Endothelial cell of umbilical vein (primary cell): Measurements from ENCODE around the gene TTLL11. TPM values are rescaled to one million over a fixed set of nuclear protein-coding genes. Genes with fewer than 3 reads are reported as not detected.

Source experiments
- BruUV-seq: library from RNA; stranded (reverse); fragments of 400-500 nt; replicated peaks from 2 replicates; lab custom pipeline; 2021; lab: Mats Ljungman, UMichigan
- CTCF ChIA-PET: fragments of 300-600, 350-600 bp; sonication (Branson Sonifier 250); formaldehyde crosslinking; loops from one replicate; lab custom pipeline; 2021; ENCODE audit warnings: antibody characterized with exemption, inconsistent platforms; lab: Charles Lee
- POLR2A ChIA-PET: fragments of 300-600, 350-600 bp; sonication (Branson Sonifier 250); formaldehyde crosslinking; loops from one replicate; lab custom pipeline; 2021; ENCODE audit warnings: antibody characterized with exemption, inconsistent platforms; lab: Charles Lee
- DNase-seq: peaks from one replicate; pipeline ENCODE4 v3.0.0-alpha.2; 2011; ENCODE audit warnings: low read depth, low spot score
- FAIRE-seq: peaks from 2 replicates; lab custom pipeline; 2011; peaks lifted over from hg19 to GRCh38; lab: Jason Lieb, UNC
- H2AFZ ChIP-seq: 2 replicates; pipeline ENCODE4 v1.6.0; 2012; ENCODE audit warnings: low read depth, low read length, control low read depth, inconsistent platforms
- H3K27ac ChIP-seq: 2 replicates; pipeline ENCODE4 v1.5.1; 2011; ENCODE audit warnings: low read depth, mild to moderate bottlenecking, control low read depth, low read length, moderate library complexity; ENCODE audit not compliant: insufficient read depth
- H3K27me3 ChIP-seq, 2 experiments: 2 replicates each; pipeline versions ENCODE4 v1.6.0 to v1.6.1; 2011; ENCODE audit warnings: low read length in 2 of 2, mixed read lengths in 1 of 2; ENCODE audit not compliant: control insufficient read depth in 2 of 2, insufficient read depth in 2 of 2
- H3K36me3 ChIP-seq, 2 experiments: 2 replicates in 1 of 2; 3 replicates in 1 of 2; pipeline ENCODE4 v1.5.1; 2011; ENCODE audit warnings: low read length in 2 of 2, mild to moderate bottlenecking in 1 of 2, moderate library complexity in 1 of 2; ENCODE audit not compliant: control insufficient read depth in 2 of 2, insufficient read depth in 2 of 2; ENCODE audit errors: extremely low read depth in 1 of 2
- H3K4me1 ChIP-seq: 3 replicates; pipeline ENCODE4 v1.5.1; 2011; ENCODE audit warnings: mild to moderate bottlenecking, low read length; ENCODE audit not compliant: control insufficient read depth, insufficient read depth; ENCODE audit errors: extremely low read depth
- H3K4me2 ChIP-seq: 2 replicates; pipeline ENCODE4 v1.6.1; 2011; ENCODE audit warnings: low read length, control low read depth, mixed read lengths; ENCODE audit not compliant: insufficient read depth
- H3K4me3 ChIP-seq, 3 experiments: fragments of 200-600 bp in 1 of 3; sonication (generic), shearing (Covaris generic) in 1 of 3; replicated peaks in 1 of 3; 2 replicates each; pipeline ENCODE4 v1.5.1; 2011 to 2016; ENCODE audit warnings: control low read depth in 3 of 3, low read length in 3 of 3, mild to moderate bottlenecking in 2 of 3, inconsistent platforms in 1 of 3, low read depth in 1 of 3, moderate library complexity in 1 of 3; ENCODE audit not compliant: insufficient read depth in 1 of 3
- H3K79me2 ChIP-seq: 2 replicates; pipeline ENCODE4 v1.6.0; 2012; ENCODE audit warnings: low read length, inconsistent platforms; ENCODE audit not compliant: control insufficient read depth, insufficient read depth
- H3K9ac ChIP-seq: replicated peaks from 2 replicates; pipeline ENCODE3; 2011; ENCODE audit warnings: low read length, control low read depth; ENCODE audit not compliant: insufficient read depth; ENCODE audit errors: extremely low read depth
- H3K9me1 ChIP-seq: replicated peaks from 3 replicates; pipeline ENCODE4 v1.6.0; 2011; ENCODE audit warnings: mild to moderate bottlenecking, low read length; ENCODE audit not compliant: control insufficient read depth, insufficient read depth; ENCODE audit errors: extremely low read depth
- H3K9me3 ChIP-seq: replicated peaks from 2 replicates; pipeline ENCODE4 v1.5.1; 2012; ENCODE audit warnings: low read length, inconsistent platforms; ENCODE audit not compliant: control insufficient read depth, insufficient read depth
- H4K20me1 ChIP-seq: replicated peaks from 2 replicates; pipeline ENCODE3; 2011; ENCODE audit warnings: mild to moderate bottlenecking, low read length; ENCODE audit not compliant: control insufficient read depth, insufficient read depth; ENCODE audit errors: extremely low read depth
- CTCF ChIP-seq, 2 donors: IDR thresholded peaks; 1 replicate in 1 of 2; 2 replicates in 1 of 2; pipeline ENCODE4 v1.5.1; 2011; ENCODE audit warnings: low read length in 2 of 2, mild to moderate bottlenecking in 2 of 2, moderate library complexity in 2 of 2, control low read depth in 1 of 2, inconsistent platforms in 1 of 2, low read depth in 1 of 2; ENCODE audit not compliant: insufficient read depth in 1 of 2; ENCODE audit errors: extremely low read depth in 1 of 2
- EZH2 ChIP-seq: IDR thresholded peaks from 2 replicates; pipeline ENCODE4 v1.6.1; 2012; ENCODE audit warnings: borderline replicate concordance, low read depth, mild to moderate bottlenecking, moderate library complexity, low read length, inconsistent platforms; ENCODE audit not compliant: severe bottlenecking
- FOS ChIP-seq: IDR thresholded peaks from 2 replicates; pipeline ENCODE4 v1.6.1; 2011; ENCODE audit warnings: mild to moderate bottlenecking, low read length, moderate library complexity, borderline replicate concordance; ENCODE audit not compliant: insufficient read depth
- GATA2 ChIP-seq: IDR thresholded peaks from 2 replicates; pipeline ENCODE4 v1.7.0; 2011; ENCODE audit warnings: low read depth, mild to moderate bottlenecking, moderate library complexity, mixed read lengths, low read length; ENCODE audit not compliant: insufficient read length, insufficient read depth
- JUN ChIP-seq: IDR thresholded peaks from 2 replicates; pipeline ENCODE4 v1.6.1; 2011; ENCODE audit warnings: borderline replicate concordance, low read depth; ENCODE audit not compliant: insufficient read length, insufficient read depth
- MYC ChIP-seq: IDR thresholded peaks from one replicate; pipeline ENCODE4 v1.6.1; 2011; ENCODE audit warnings: mild to moderate bottlenecking, low read depth, low read length
- POLR2A ChIP-seq: IDR thresholded peaks from 2 replicates; pipeline ENCODE4 v1.6.1; 2012; ENCODE audit warnings: low read depth, mild to moderate bottlenecking, control low read depth, low read length
- POLR2AphosphoS5 ChIP-seq: IDR thresholded peaks from 2 replicates; pipeline ENCODE4 v1.6.1; 2012; ENCODE audit warnings: low read depth, mild to moderate bottlenecking, control low read depth, low read length, moderate library complexity; ENCODE audit not compliant: insufficient read depth
- dilution Hi-C: fragments of 300-500 bp; cut with MboI; formaldehyde crosslinking; loops from one replicate; pipeline ENCODE4 v1.15.0; 2019; ENCODE audit warnings: low sequenced_read_pairs; ENCODE audit not compliant: extremely low pct_ligation_motif_present
- intact Hi-C: fragments of 100-400 bp; cut with micrococcal nuclease; formaldehyde crosslinking; loops from one replicate; pipeline ENCODE4 v1.10.0; 2022
- polyA plus RNA-seq, 4 experiments: library from polyadenylated mRNA; depleted of rRNA in 3 of 4; stranded (reverse) in 3 of 4; unstranded in 1 of 4; fragments of >200 nt; gene quantifications; 2 replicates each; pipeline versions ENCODE4 v1.2.1 to v1.2.3, GENCODE V29; 2011 to 2012; ENCODE audit warnings: missing spikeins in 1 of 4
- total RNA-seq: library from RNA; stranded (reverse); gene quantifications from 2 replicates; pipeline ENCODE4 v1.2.3, GENCODE V29; 2021
- TF ChIP-seq, protein P1 (sequence below): IDR thresholded peaks from 2 replicates; pipeline ENCODE4 v1.6.1; 2011; ENCODE audit not compliant: insufficient read depth, insufficient read length

The TTLL11 gene
- total and polyA plus RNA-seq, 2 donors (not counting 3 experiments of a cell fraction or from before 2014, with no cell fraction given), result 4.9 to 5.1 TPM

DNA sequence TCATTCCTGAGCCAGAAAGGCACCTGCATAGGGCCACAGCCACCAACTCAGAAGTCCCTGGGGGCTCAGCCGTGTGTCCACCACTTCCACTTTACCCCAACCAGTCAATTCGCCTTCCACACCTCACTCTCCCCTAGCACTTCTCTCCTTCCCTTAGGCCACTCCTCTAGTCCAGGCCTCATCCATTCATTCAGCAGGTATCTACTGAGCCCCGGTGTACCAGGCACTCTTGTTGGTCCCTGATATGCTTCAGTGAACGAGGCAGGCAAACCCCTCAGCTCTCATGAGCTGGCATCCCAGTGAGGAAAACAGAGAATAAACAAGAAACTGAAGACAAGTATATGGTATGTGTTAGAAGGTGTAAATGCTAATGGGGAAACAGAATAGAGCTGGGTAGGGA lies 37.7 kb upstream of the TTLL11 start:
- Histone ChIP-seq H3K4me1 (peaks cover 36% of the 10 kb centered on the region), H3K27ac (no peak overlapping the region), H3K36me3 (no peaks in the 10 kb centered on the region), H3K9me3 (no peaks in the 10 kb centered on the region), H3K27me3 (no peaks in the 10 kb centered on the region), H3K9me1 (no peaks in the 10 kb centered on the region), H3K79me2 (no peaks in the 10 kb centered on the region), H4K20me1 (no peaks in the 10 kb centered on the region), H3K4me3 (no peak overlapping the region), H3K9ac (no peak overlapping the region), H3K4me2 (no peak overlapping the region), H2AFZ (no peak overlapping the region)
- no peak for FAIRE-seq
- ChIA-PET POLR2A (no interaction called here), CTCF (interaction anchor here (1.0 to 6.1 kb wide), 3 partner anchors 14 to 219 kb away, joined by 4 to 73 read pairs (median 47); no protein-coding TSS in a partner anchor)
- BruUV-seq, result no TSS peak
- dilution Hi-C loops, result no loop called here
- intact Hi-C loops, result no loop called here
- no peak for DNase-seq
- TF ChIP-seq JUN, result no peak
- TF ChIP-seq FOS, result no peak
- TF ChIP-seq GATA2, result no peak
- TF ChIP-seq MYC, result no peak
- no peak for TF ChIP-seq POLR2A
- TF ChIP-seq CTCF (IDR thresholded peaks at IDR 0.05; ENCODE audit: extremely low read depth in 1 of 2, insufficient read depth in 1 of 2, low read depth in 1 of 2, low read length in 2 of 2), result no peak
- TF ChIP-seq EZH2, result no peak
- TF ChIP-seq, protein P1, sequence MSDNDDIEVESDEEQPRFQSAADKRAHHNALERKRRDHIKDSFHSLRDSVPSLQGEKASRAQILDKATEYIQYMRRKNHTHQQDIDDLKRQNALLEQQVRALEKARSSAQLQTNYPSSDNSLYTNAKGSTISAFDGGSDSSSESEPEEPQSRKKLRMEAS, result no peak
- TF ChIP-seq POLR2AphosphoS5, result no peak
